HG03064 (cell line): ENCODE results near the gene ABCF3.

ENCODE experiments used
- ATAC-seq: cut with Tn5 transposase; IDR thresholded peaks from one replicate; pipeline ENCODE4 v1.9.1; 2021; ENCODE audit warnings: low read depth; ENCODE audit not compliant: unreplicated experiment

ABCF3 gene

DNA sequence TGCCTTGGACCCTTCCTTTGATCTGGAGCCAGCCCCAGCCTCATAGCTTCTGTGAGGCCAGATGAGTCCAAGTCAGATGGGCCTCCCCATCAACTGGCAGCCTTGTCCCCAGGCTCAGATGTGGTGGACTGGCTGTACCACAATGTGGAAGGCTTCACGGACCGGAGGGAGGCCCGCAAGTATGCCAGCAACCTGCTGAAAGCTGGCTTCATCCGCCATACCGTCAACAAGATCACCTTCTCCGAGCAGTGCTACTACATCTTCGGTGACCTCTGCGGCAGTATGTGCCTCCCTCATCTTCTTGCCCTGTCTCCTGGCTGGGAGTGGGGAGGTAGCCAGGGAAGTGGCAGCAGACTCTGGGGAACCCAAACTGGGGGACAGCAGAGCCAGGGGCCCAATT, 18.2 kb upstream of the ABCF3 start:
- ATAC-seq = no peak

DNA sequence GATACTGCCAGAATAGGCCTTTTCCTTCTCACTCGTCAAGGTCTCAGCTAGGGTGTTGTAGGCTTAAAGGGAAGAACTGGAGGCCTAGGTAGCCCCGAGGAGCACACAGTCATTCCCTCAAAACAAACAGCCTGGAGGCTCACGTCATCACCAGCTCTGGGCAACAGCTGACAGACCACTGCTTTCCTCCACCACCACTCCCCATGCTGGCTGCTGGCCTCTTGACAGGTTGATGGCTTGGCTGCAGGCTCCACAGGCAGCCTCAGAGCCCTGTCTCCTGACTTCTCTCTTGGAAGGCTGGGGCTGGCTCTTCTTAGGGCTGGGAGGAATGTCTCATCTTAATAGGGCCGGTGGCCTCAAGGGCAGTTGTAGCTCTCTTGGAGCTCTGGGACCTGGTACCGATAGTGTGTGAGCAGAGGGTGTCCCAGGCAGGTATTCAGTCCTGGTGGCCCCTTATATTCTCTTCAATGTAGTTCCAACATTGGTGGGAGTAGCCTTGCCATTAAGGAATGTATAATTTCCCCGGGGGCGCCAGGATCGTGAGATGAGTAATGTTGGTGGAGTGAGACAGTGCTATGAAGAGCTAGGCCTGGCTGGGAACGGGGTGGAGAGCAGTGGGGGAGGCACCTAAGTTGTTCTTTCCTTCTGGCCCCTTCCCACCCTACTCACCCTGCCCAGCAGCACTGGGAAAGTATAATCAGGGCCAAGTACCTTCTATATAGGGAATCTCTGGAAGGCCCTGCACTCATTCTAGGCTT, 17.5 kb upstream of the ABCF3 start:
- no peak for ATAC-seq

DNA sequence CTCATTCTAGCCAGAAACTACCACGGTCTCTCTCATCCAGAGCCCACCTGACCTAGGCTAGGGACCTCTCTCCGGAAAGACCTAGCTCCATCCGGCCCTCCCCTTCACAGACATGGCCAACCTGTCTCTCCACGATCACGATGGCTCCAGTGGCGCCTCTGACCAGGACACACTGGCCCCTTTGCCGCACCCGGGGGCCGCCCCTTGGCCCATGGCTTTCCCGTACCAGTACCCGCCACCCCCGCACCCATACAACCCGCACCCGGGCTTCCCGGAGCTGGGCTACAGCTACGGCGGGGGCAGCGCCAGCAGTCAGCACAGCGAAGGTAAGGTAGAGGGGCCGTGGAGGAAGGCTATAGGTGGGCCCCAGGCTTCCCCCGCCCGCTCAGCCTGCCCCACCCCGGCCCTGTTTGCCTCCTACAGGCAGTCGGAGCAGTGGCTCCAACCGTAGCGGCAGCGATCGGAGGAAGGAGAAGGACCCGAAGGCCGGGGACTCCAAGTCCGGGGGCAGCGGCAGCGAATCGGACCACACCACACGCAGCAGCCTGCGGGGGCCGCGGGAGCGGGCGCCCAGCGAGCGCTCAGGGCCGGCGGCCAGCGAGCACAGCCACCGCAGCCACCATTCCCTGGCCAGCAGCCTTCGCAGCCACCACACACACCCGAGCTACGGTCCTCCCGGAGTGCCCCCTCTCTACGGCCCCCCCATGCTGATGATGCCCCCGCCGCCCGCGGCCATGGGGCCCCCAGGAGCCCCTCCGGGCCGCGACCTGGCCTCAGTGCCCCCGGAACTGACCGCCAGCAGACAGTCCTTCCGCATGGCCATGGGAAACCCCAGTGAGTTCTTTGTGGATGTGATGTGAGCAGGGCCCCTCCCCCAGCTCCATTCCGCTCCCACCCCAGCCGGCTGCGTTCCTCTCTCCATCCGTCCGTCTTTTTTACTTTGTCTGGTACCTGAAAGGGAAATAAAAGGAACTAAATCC, 15.8 kb upstream of the ABCF3 start:
- no peak for ATAC-seq

DNA sequence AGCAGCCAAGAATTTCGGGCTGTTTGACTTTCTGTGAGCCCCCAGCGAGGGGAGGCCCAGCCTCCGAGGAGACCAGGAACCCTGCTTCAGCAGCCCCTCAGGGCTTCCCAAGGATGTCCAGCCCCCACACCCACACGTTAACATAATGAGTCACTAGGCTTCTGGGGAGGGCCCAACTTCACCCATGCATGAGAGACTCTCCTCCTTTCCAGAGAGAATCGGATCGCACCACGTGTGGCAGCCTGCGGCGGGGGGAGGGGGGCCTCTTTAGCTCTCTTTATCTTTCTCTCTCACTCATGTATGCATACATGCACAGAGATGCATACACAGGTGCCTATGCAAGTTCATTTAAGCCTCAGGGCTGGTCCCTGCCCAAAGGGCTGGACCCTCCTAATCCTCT, 14.4 kb upstream of the ABCF3 start:
- no peak for ATAC-seq

DNA sequence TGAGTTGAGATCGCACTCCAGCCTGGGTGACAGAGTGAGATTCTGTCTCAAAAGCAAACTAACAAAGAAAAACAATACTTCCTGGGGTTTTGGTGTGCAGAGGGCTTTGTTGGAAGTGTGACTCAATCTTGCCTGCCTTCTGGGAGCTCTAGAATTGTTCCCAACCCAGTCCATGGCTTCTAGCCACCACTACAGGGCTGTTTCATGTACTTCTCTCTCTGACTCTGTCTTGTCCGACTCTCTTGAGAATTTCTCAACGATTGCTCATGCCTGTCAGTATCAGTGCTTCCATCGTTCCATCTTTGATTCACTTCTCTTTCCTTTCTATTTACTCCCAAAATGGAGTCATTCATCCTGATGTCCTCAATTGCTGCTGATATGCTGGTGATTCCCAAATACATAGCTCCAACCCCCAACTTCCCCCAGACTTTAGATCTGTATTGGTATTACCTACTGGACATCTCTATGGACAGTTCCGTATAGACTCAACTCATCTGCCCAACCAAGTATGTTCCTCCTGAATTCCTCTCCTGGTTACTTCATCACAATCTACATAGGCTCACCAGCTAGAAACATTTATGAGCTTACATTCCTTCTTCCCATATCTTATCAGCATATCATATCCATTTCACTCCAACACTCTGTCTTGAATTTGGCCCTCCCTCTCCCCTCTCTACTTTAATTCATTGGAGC, 13.2 kb upstream of the ABCF3 start:
- ATAC-seq = no peak

DNA sequence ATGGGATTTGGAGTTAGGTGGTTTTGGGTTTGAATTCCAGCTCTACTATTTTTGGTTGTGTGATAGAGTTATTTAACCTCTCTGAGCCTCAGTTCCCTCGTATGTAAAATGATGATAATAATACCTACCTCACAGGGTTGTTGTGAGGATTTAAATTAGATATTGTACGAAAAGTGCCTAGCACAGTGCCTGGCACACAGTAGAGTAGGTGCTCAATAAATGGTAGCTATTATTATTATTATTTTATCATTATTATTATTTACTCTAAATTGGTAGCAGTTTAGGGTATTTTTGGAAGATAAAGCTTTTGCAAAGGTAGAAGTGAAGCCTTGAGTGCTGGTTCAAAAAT, 12.7 kb upstream of the ABCF3 start:
- ATAC-seq = no peak

DNA sequence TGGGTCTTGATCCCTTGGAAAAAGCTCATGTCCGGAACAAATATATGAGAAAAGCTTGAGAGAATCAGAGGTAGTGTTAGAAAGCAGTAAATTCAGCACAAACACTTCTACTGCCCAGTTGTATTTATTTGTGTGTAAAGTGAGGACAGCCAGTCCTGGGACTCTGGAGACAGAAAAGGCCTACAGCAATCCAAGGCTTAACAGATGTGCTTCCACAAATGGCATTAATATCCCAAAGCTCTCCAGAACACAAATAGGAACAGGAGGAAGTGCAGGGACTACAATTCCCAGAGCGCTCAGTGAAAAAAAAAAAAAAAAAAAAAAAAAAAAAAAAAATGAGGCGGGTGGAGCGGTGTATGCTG, 11.7 kb upstream of the ABCF3 start:
- ATAC-seq = no peak

DNA sequence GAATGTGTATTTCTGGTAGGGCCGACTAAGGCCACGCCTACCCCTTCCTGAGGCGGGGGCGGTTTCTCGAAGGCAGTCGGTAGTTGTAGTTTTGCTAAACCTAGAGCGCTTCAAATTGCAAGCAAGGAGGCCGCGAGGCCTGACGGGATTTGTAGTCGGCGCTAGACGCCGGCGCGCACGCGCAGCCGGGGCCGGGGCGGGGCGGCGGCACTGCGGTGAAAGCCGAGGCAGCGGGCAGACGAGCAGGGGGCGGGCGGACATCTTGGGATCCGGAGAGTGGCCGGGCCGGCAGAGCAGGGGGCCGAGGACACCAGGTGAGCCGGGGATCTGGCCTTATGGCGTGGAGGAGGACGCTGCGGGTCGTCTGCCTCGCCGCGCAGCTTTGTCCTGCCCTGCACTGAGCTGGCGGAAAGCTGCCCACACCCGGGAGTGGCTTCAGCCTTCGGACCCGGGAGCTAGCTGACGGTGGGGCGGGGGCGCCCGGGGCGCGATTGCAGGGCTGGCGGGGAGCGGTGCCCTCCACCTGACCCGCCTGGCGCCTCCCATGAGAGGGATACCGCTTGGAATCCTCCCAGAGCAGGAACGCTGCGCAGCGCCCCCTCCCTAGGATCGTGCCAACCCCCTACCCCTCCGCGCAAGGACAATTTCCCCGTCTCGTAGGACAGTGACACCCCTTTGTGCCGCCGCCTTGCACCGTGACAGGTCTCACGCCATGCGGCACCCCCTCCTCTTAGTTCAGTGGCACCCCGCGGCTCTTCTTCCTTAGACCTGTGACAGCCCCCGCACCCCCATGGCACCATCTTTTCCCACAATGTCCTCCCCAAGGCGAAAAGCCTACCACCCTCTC, 11.1 kb upstream of the ABCF3 start, which contains the start of gene AP2M1:
AP2M1 (plus strand) TSS at position 210 of the 847 bp plus-strand sequence. CDS start 2,139 bp downstream, outside the sequence.
- ATAC-seq = peak; percentile 97

DNA sequence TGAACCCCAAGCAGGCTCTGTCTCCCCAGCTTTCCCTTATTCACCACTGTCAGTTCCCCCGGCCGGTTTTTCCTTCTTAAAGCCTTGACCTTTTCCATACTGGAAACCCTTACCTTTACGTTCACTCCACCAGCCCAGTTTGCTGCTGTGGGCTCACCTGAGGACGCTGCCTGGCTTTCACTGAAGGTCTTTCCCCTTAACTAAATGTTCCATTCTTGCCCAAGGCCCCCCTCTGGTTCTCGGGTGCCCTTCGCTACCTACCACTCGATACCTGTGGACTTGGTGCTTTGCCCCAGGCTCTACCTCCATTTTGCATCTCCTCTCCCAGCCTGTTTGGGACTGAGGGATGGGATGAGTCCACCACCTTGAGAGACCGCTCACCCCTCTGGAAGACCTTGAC, 10.5 kb upstream of the ABCF3 start:
- no peak for ATAC-seq

DNA sequence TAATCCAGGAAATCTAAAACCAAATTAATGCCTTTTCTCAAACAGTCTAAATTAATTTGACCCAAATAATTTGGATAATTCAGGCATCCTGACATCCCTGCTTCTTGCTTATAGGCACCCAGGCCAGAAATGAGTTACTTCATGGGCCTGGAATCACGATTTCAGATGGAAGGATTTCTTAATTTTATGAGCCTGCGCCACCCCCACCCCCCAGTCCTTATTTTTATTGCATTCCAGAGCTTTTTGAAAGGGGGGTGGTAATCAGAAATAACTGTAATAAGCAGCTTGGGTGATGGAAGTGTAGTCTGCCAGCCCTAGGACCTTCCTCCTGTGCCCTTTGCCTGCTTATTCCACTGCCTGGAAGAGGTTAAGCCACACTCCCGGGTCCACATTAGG, 10.0 kb upstream of the ABCF3 start:
- no peak for ATAC-seq

DNA sequence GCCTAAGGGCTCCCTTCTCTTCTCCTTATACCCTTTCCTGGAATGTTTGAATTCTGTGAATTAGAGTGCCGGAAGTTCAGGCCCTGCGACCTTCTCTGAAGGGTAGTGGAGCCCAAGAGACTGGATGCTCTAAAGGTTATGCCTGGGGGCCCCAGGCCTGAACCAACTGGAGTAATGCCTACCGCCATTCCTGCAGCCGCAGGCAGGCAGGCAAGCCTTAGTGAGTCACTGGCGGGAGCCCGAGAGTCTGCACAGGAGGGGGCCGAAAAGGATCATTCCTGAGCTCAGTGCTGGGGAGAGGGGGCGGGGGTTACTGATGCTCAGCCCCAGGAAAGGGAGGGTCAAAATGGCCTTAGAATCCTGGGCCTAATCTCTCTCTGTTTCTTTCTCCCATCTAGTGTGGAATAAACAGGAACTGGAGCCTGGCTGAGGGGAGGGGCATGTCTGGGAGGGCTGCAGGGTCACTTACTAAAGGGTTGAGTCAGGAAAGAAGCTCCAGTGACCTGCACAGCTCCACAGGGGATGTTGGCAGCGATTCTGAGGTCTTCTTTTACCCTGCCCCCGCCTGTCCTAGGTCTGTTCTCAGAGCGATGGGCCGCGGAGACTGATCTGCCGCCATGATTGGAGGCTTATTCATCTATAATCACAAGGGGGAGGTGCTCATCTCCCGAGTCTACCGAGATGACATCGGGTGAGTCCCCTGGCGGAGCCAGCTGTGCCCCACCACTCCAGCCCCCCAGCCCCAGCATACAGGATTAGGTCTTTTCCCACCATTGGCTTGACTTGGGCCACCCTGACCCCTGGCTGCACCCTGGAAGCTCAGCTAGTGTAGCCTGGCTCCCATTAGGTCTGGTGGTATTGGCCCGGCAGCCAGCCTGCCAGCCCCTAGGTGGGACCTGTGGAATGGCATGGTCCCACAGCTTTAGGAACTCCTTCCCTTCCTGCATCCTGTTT, 9.3 kb upstream of the ABCF3 start:
- no peak for ATAC-seq

DNA sequence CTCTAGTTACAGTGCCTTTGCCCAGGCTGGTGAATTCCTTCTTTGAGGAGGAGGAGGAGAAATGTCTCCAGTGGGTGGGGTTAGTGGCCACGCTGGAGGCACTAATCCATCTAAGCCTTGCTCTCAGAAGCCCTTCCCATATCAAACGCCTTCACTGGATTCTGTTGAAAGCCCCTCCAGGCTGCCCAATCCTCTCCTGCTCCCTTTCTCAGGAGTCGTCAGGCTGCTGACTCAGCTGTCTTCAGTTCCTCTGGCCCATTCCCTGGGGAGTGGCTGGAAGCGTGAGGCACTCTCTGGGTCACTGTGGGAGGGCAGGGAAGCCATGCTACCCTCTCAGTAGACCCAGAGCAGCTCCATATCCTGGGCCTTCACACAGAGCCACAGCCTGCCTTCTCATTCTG, 8.7 kb upstream of the ABCF3 start:
- ATAC-seq = no peak

DNA sequence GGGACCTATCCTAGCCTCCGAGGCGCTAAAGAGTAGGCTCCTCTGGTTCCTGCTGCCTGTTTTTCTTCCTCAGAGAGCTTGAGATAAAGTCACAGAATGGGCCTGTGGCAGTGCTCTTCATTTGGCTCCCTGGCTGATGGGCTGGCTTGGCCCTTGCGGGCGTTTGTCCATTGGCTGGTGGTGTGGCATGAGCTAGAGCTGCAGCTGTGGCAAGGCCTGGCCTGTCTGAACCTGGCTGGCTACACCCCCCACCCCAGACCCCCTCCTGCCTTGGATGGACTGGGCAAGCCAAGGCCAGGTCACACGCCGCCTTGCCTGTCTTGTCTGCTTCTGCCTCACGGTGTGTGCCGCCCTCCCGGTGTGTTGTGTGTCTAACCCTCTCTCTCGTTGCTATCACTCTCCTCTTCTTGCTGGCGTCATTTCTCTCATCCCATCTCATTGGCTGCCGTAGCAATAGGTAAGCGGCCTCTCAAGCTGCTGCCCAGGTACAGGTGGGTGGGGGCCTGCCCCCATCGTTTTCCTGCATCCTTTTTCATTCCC, 8.2 kb upstream of the ABCF3 start:
- ATAC-seq = no peak

DNA sequence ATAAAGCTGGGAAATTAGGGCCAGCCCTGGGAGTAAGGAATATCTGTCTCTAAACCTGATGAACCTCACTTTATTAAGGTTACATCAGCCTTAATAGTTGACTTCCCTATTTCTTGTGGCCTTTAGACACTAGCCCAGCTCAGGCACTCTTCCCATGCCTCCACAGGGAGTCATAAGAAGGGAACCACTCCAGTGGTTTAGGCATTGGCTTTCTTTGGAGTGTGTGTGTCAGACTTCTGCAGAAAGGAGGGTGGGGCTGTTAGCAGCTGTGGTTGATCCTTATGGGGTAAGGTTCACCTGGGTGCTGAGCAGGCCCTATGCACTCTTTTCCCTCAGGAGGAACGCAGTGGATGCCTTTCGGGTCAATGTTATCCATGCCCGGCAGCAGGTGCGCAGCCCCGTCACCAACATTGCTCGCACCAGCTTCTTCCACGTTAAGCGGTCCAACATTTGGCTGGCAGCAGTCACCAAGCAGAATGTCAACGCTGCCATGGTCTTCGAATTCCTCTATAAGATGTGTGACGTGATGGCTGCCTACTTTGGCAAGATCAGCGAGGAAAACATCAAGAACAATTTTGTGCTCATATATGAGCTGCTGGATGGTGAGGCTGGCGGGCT, 7.4 kb upstream of the ABCF3 start:
- ATAC-seq = no peak

DNA sequence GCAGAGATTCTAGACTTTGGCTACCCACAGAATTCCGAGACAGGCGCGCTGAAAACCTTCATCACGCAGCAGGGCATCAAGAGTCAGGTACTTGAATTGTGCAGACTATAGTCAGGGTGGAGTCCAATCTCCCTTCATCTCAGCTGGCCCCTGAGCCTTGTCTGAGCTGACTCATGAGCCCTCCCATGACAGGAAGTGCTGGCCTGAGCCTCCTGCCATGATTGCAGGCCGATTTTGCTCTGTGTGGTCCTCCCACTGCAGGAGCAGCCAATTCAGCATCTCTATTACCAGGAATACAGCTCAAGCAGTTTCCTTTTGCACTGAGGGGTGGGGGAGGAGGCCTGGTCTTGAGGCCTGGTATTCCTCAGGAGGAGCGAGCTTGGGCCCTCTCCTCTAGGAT, 5.8 kb upstream of the ABCF3 start:
- ATAC-seq = no peak

DNA sequence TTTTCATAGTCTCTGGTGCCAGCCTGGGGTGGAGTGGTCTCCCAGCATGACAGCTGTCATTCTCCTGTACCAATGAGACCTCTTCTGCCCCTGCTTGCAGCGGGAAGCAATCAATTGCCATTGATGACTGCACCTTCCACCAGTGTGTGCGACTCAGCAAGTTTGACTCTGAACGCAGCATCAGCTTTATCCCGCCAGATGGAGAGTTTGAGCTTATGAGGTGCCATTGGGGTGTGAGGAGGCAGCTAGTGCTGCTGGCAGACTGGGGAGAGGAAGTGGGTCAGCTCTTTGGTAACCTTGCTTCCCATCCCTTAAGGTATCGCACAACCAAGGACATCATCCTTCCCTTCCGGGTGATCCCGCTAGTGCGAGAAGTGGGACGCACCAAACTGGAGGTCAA, 4.4 kb upstream of the ABCF3 start:
- ATAC-seq = no peak

DNA sequence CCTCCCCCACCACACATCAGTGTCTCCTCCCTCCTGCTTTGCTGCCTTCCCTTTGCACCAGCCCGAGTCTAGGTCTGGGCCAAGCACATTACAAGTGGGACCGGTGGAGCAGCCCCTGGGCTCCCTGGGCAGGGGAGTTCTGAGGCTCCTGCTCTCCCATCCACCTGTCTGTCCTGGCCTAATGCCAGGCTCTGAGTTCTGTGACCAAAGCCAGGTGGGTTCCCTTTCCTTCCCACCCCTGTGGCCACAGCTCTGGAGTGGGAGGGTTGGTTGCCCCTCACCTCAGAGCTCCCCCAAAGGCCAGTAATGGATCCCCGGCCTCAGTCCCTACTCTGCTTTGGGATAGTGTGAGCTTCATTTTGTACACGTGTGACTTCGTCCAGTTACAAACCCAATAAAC, 2.3 kb upstream of the ABCF3 start:
- no peak for ATAC-seq

DNA sequence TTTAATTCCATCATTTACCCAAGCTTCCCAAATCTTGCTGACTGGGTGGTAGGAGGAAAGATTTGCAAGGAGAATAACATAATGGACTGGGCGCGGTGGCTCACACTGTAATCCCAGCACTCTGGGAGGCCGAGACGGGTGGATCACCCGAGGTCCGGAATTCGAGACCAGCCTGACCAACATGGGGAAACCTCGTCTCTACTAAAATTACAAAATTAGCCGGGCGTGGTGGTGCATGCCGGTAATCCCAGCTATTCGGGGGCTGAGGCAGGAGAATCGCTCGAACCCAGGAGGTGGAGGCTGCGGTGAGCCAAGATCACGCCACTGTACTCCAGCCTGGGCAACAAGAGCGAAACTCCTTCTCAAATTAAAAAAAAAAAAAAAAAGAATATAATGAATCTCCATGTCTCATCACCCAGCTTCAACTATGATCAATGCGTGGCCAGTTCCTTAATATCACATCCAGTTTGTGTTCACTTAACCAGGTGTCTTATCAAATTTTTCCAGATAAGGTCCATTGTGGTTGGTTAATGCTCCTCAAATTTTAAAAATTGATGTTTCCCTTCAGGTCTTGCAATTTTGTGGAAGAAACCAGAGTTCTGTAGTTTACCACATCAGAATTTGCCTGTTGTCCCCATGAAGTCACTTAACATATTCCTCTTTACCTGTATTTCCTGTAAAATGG, 1.3 kb upstream of the ABCF3 start:
- no peak for ATAC-seq
